SK-N-MC (cell line): ENCODE results near the gene P2RY13.

Experiments used
- EZH2 ChIP-seq: fragments of 200-600 bp; sonication (generic); IDR thresholded peaks from one replicate; pipeline ENCODE4 v1.6.1; 2017; ENCODE audit warnings: antibody characterized with exemption
- FOXP2 ChIP-seq: optimal IDR thresholded peaks from 2 replicates; pipeline ENCODE3; 2011; ENCODE audit warnings: mild to moderate bottlenecking, moderate library complexity; ENCODE audit not compliant: insufficient read depth; ENCODE audit errors: extremely low read length, control extremely low read depth
- POLR2AphosphoS5 ChIP-seq: IDR thresholded peaks from 2 replicates; pipeline ENCODE4 v1.6.1; 2012; ENCODE audit warnings: mild to moderate bottlenecking, low read depth, low read length, borderline replicate concordance

DNA sequence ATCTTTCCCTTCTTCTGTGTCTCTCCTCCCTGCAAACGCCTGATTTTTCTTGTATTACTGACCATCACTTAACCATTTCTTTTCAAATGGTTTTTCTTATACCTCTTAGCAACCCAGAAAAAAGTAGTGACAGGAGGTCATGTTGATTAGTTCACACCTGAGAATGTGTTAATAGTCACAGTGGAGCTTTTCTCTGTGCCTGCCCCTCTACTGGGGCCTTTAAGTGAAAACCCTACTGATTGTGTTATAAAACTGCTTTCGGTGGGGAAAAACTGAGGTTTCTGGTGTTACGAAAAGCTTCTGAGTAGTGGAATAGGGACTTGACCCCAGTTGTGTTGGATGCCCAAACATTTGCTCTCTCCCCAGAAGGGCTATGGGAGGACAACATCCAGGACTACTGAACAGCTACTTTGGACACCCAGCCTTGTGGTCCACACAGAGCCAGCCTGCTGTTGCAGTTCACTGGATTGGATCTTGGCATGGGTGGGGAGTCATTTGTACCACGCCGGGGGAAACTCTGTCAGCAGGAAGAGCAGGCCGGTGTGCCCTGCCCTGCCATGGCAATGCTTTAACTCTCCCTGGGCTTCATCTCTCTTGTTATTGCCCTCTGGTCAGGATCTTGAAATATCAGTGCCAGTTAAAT is 23.1 kb downstream of the P2RY13 start:
- TF ChIP-seq POLR2AphosphoS5 (no peak), EZH2 (no peak), FOXP2 (no peak)
